Colonic mucosa (tissue), 4 donors: Measurements from ENCODE around the gene ARSB. TPM values are rescaled to one million over a fixed set of nuclear protein-coding genes. Genes with fewer than 3 reads are reported as not detected.

Experiments
- DNase-seq: peaks from one replicate; pipeline ENCODE4 v3.0.0-alpha.2; 2020
- H3K27ac ChIP-seq: fragments of 200-600 bp; one replicate; pipeline ENCODE4 v1.8.0; 2021
- H3K27me3 ChIP-seq: fragments of 200-600 bp; one replicate; pipeline ENCODE4 v1.8.0; 2021
- H3K36me3 ChIP-seq: fragments of 200-600 bp; one replicate; pipeline ENCODE4 v1.8.0; 2021
- H3K4me1 ChIP-seq: fragments of 200-600 bp; one replicate; pipeline ENCODE4 v1.8.0; 2021; ENCODE audit warnings: mild to moderate bottlenecking
- H3K4me3 ChIP-seq: fragments of 200-600 bp; one replicate; pipeline ENCODE4 v1.8.0; 2021
- H3K9ac ChIP-seq, 2 donors: one replicate each; pipeline ENCODE4 v1.7.0; 2013; ENCODE audit warnings: control low read depth in 2 of 2, low read depth in 2 of 2, low read length in 2 of 2
- H3K9me3 ChIP-seq: fragments of 200-600 bp; one replicate; pipeline ENCODE4 v1.8.0; 2021
- CTCF ChIP-seq: fragments of 200-600 bp; IDR thresholded peaks from one replicate; pipeline ENCODE4 v1.8.0; 2022; ENCODE audit warnings: antibody characterized with exemption, mild to moderate bottlenecking
- intact Hi-C: fragments of 100-400 bp; cut with DNase I; formaldehyde crosslinking; loops from one replicate; pipeline ENCODE4 v1.14.1; 2022
- total RNA-seq, 2 donors: library from RNA; stranded (reverse); fragmentation: NEBNext Ultra II Directional in 1 of 2; extraction: Animal tissue kit (Norgen Biotek cat#: 25700) in 1 of 2; gene quantifications; one replicate each; pipeline ENCODE4 v1.2.1, GENCODE V29; 2021
- donor health status: healthy.
- donor health status: DM: no; HTN: no; CAD: no.
- donor health status: DM: no; HTN: no; CAD: no.

The ARSB gene
- total RNA-seq, 2 donors from 2014 or later: 10.1 to 11.4 TPM

GRCh38 chr5:78979117-78979742 is 5.9 kb downstream of the ARSB start:
- Histone ChIP-seq H3K27ac (no peak overlapping the region), H3K36me3 (no peaks in the 10 kb centered on the region), H3K27me3 (no peaks in the 10 kb centered on the region), H3K9me3 (no peaks in the 10 kb centered on the region), H3K4me3 (no peak overlapping the region), H3K4me1 (peaks cover 9% of the 10 kb centered on the region), H3K9ac (no peak overlapping the region)
- no peak for DNase-seq
- no peak for TF ChIP-seq CTCF
- intact Hi-C loops: no loop called here

GRCh38 chr5:78975035-78975434 is 10.1 kb downstream of the ARSB start:
- Histone ChIP-seq H3K27ac (peak overlapping the region; percentile 48), H3K4me3 (no peak overlapping the region), H3K9ac (no peak overlapping the region), H3K36me3 (no peaks in the 10 kb centered on the region), H3K27me3 (no peaks in the 10 kb centered on the region), H3K4me1 (peaks cover 34% of the 10 kb centered on the region), H3K9me3 (no peaks in the 10 kb centered on the region)
- TF ChIP-seq CTCF: no peak
- intact Hi-C loops: no loop called here
- DNase-seq: no peak

- intact Hi-C loops: no loop called here
- H3K4me3 ChIP-seq: no peak overlapping the region
- no peak for DNase-seq
- no peaks in the 10 kb centered on the region for H3K9me3 ChIP-seq
- TF ChIP-seq CTCF: no peak
- H3K4me1 ChIP-seq: peaks cover 33% of the 10 kb centered on the region
- H3K9ac ChIP-seq: no peak overlapping the region
- no peaks in the 10 kb centered on the region for H3K36me3 ChIP-seq
- no peaks in the 10 kb centered on the region for H3K27me3 ChIP-seq
- H3K27ac ChIP-seq: peak overlapping the region; percentile 48
These were observed 10.5 kb downstream of the ARSB start for GRCh38 chr5:78974601-78975000.

- no peak for DNase-seq
- H3K9ac ChIP-seq: no peak overlapping the region
- H3K36me3 ChIP-seq: no peaks in the 10 kb centered on the region
- H3K9me3 ChIP-seq: no peaks in the 10 kb centered on the region
- no peaks in the 10 kb centered on the region for H3K27me3 ChIP-seq
- peak overlapping the region; percentile 48 for H3K27ac ChIP-seq
- H3K4me3 ChIP-seq: no peak overlapping the region
- intact Hi-C loops: no loop called here
- TF ChIP-seq CTCF: no peak
- H3K4me1 ChIP-seq: peaks cover 32% of the 10 kb centered on the region
These were observed 11.1 kb downstream of the ARSB start for GRCh38 chr5:78974011-78974410.

GRCh38 chr5:78972654-78973428 is 12.3 kb downstream of the ARSB start:
- Histone ChIP-seq H3K4me1 (peaks cover 32% of the 10 kb centered on the region), H3K36me3 (no peaks in the 10 kb centered on the region), H3K27ac (peak overlapping the region; percentile 60), H3K4me3 (no peak overlapping the region), H3K9ac (no peak overlapping the region), H3K27me3 (no peaks in the 10 kb centered on the region), H3K9me3 (no peaks in the 10 kb centered on the region)
- intact Hi-C loops: no loop called here
- peak; percentile 68 for DNase-seq
- TF ChIP-seq CTCF: no peak
